ENCODE measurements around the gene GRPEL1.

DNA sequence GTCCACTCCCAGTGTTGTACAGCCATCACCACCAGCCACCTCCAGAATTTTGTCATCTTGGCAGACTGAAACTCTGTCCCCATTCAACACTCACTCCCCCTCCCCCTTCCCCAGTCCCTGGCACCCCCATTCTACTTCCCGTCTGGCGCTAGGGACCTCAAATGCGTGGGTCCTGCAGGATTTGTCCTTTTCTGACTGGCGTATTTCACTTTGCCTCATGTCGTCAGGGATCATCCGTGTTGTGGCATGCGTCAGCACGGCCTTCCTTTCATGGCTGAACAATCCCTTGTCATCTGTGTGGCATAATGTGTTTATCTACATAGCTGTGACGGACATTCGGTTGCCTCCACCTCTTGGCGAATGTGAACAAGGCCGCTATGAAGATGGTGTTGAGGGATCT lies 19.2 kb downstream of the GRPEL1 start:
- TF ChIP-seq, protein P1, sequence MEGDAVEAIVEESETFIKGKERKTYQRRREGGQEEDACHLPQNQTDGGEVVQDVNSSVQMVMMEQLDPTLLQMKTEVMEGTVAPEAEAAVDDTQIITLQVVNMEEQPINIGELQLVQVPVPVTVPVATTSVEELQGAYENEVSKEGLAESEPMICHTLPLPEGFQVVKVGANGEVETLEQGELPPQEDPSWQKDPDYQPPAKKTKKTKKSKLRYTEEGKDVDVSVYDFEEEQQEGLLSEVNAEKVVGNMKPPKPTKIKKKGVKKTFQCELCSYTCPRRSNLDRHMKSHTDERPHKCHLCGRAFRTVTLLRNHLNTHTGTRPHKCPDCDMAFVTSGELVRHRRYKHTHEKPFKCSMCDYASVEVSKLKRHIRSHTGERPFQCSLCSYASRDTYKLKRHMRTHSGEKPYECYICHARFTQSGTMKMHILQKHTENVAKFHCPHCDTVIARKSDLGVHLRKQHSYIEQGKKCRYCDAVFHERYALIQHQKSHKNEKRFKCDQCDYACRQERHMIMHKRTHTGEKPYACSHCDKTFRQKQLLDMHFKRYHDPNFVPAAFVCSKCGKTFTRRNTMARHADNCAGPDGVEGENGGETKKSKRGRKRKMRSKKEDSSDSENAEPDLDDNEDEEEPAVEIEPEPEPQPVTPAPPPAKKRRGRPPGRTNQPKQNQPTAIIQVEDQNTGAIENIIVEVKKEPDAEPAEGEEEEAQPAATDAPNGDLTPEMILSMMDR (IDR thresholded peaks at IDR 0.05; ENCODE audit: poor library complexity, severe bottlenecking): no peak
- TF ChIP-seq POLR2AphosphoS5 (IDR thresholded peaks at IDR 0.05) (no peak), EZH2 (IDR thresholded peaks at IDR 0.05; ENCODE audit: borderline replicate concordance, insufficient read depth, low read length, poor library complexity, severe bottlenecking) (no peak), TAF1 (IDR thresholded peaks at IDR 0.05; ENCODE audit: low read depth) (no peak), RAD21 (conservative IDR thresholded peaks at IDR 0.05) (no peak), MXI1 (conservative IDR thresholded peaks at IDR 0.05; ENCODE audit: poor library complexity, severe bottlenecking) (no peak), EP300 (conservative IDR thresholded peaks at IDR 0.05; ENCODE audit: poor library complexity, severe bottlenecking) (no peak)
- TF ChIP-seq, protein P2, sequence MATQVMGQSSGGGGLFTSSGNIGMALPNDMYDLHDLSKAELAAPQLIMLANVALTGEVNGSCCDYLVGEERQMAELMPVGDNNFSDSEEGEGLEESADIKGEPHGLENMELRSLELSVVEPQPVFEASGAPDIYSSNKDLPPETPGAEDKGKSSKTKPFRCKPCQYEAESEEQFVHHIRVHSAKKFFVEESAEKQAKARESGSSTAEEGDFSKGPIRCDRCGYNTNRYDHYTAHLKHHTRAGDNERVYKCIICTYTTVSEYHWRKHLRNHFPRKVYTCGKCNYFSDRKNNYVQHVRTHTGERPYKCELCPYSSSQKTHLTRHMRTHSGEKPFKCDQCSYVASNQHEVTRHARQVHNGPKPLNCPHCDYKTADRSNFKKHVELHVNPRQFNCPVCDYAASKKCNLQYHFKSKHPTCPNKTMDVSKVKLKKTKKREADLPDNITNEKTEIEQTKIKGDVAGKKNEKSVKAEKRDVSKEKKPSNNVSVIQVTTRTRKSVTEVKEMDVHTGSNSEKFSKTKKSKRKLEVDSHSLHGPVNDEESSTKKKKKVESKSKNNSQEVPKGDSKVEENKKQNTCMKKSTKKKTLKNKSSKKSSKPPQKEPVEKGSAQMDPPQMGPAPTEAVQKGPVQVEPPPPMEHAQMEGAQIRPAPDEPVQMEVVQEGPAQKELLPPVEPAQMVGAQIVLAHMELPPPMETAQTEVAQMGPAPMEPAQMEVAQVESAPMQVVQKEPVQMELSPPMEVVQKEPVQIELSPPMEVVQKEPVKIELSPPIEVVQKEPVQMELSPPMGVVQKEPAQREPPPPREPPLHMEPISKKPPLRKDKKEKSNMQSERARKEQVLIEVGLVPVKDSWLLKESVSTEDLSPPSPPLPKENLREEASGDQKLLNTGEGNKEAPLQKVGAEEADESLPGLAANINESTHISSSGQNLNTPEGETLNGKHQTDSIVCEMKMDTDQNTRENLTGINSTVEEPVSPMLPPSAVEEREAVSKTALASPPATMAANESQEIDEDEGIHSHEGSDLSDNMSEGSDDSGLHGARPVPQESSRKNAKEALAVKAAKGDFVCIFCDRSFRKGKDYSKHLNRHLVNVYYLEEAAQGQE (IDR thresholded peaks at IDR 0.05; ENCODE audit: borderline replicate concordance): no peak

Measured in neural cell (in vitro differentiated cells).